HEK293 (cell line): ENCODE results near the gene NIPAL1.

Experiments used
- CTCF ChIP-seq: fragments of 450-650 bp; formaldehyde crosslinking; IDR thresholded peaks from 2 replicates; pipeline ENCODE4 v1.5.1; 2016; ENCODE audit warnings: missing biosample characterization, missing genetic modification characterization
- ELK4 ChIP-seq: IDR thresholded peaks from 2 replicates; pipeline ENCODE4 v1.6.1; 2011; ENCODE audit warnings: mild to moderate bottlenecking, low read depth, low read length, borderline replicate concordance
- HOXD13 ChIP-seq: sonication (generic); formaldehyde crosslinking; IDR thresholded peaks from 2 replicates; pipeline ENCODE4 v1.8.0; 2022; ENCODE audit warnings: missing genetic modification reagents, borderline replicate concordance
- PRDM10 ChIP-seq: fragments of 450-650 bp; formaldehyde crosslinking; IDR thresholded peaks from 2 replicates; pipeline ENCODE4 v1.5.1; 2016; ENCODE audit warnings: missing biosample characterization, missing genetic modification characterization
- PRDM4 ChIP-seq: fragments of 450-650 bp; formaldehyde crosslinking; IDR thresholded peaks from 2 replicates; pipeline ENCODE4 v1.5.1; 2017; ENCODE audit warnings: missing biosample characterization, missing genetic modification characterization
- ZBTB21 ChIP-seq: fragments of 450-650 bp; formaldehyde crosslinking; IDR thresholded peaks from 2 replicates; pipeline ENCODE4 v1.5.1; 2017; ENCODE audit warnings: missing biosample characterization, missing genetic modification characterization
- ZBTB49 ChIP-seq: fragments of 450-650 bp; formaldehyde crosslinking; IDR thresholded peaks from 2 replicates; pipeline ENCODE4 v1.5.1; 2016; ENCODE audit warnings: missing biosample characterization, missing genetic modification characterization, low read depth
- ZBTB7A ChIP-seq: fragments of 450-650 bp; formaldehyde crosslinking; IDR thresholded peaks from 2 replicates; pipeline ENCODE4 v1.5.1; 2016; ENCODE audit warnings: low read depth, missing biosample characterization, missing genetic modification characterization
- ZNF114 ChIP-seq: fragments of 450-650 bp; formaldehyde crosslinking; IDR thresholded peaks from 2 replicates; pipeline ENCODE4 v1.5.0; 2017; ENCODE audit warnings: missing biosample characterization, missing genetic modification characterization
- ZNF23 ChIP-seq: fragments of 450-650 bp; formaldehyde crosslinking; IDR thresholded peaks from 2 replicates; pipeline ENCODE4 v1.5.1; 2016; ENCODE audit warnings: missing biosample characterization, missing genetic modification characterization, borderline replicate concordance
- ZNF610 ChIP-seq: fragments of 450-650 bp; formaldehyde crosslinking; IDR thresholded peaks from 2 replicates; pipeline ENCODE4 v1.5.1; 2016; ENCODE audit warnings: missing biosample characterization, missing genetic modification characterization, borderline replicate concordance
- ZNF639 ChIP-seq: fragments of 450-650 bp; formaldehyde crosslinking; IDR thresholded peaks from 2 replicates; pipeline ENCODE4 v1.5.1; 2016; ENCODE audit warnings: missing biosample characterization, missing genetic modification characterization

GRCh38 chr4:48071191-48071590 lies 54.6 kb downstream of the NIPAL1 start:
- TF ChIP-seq CTCF (tag by site-specific recombination) (no peak), ZNF23 (tag by site-specific recombination) (no peak), HOXD13 (CRISPR knock-in tag) (no peak), PRDM4 (tag by site-specific recombination) (no peak), ZNF610 (tag by site-specific recombination) (no peak), ZNF639 (tag by site-specific recombination) (no peak), ZNF114 (tag by site-specific recombination) (no peak), ZBTB7A (tag by site-specific recombination) (no peak), PRDM10 (no peak), ELK4 (no peak), ZBTB49 (tag by site-specific recombination) (no peak), ZBTB21 (tag by site-specific recombination) (no peak)
